T-cell (primary cell): ENCODE data around the gene PDIA3. TPM values are rescaled to one million over a fixed set of nuclear protein-coding genes. Genes with fewer than 3 reads are reported as not detected.
"Not testable (repeated sequence)": the region's sequence is repeated elsewhere in the genome, so short reads cannot be mapped to it uniquely, and the experiment has no call there.

Source experiments
- ATAC-seq, 4 experiments: fragments of 200-7000 bp in 3 of 4; fragments of 150-1000 bp in 1 of 4; cut with Tn5 transposase; replicated peaks in 1 of 4; 1 replicate in 3 of 4; 2 replicates in 1 of 4; pipeline ENCODE4 v1.10.0; 2021; ENCODE audit warnings: moderate library complexity in 3 of 4, mild to moderate bottlenecking in 2 of 4, moderate number of reproducible peaks in 1 of 4
- CTCF ChIA-PET, 2 donors: fragments of 300-600 bp; sonication (Branson Sonifier 250); formaldehyde crosslinking; loops; one replicate each; lab custom pipeline; 2022; ENCODE audit warnings: antibody characterized with exemption in 2 of 2; lab: Charles Lee
- POLR2A ChIA-PET, 2 donors: fragments of 300-600 bp; sonication (Branson Sonifier 250); formaldehyde crosslinking; loops; one replicate each; lab custom pipeline; 2022; ENCODE audit warnings: antibody characterized with exemption in 2 of 2; lab: Charles Lee
- DNase-seq, 35 experiments: peaks; one replicate each; pipeline versions ENCODE4 v3.0.0 to v3.0.0-alpha.2; 2013 to 2023
- H3K27ac ChIP-seq: one replicate; pipeline ENCODE4 v1.5.1; 2013; ENCODE audit warnings: low read length
- H3K27me3 ChIP-seq, 2 experiments: replicated peaks in 1 of 2; 1 replicate in 1 of 2; 2 replicates in 1 of 2; pipeline versions ENCODE4 v1.6.1 to v1.7.0; 2013; ENCODE audit warnings: low read length in 1 of 2, mixed read lengths in 1 of 2; ENCODE audit not compliant: control insufficient read depth in 2 of 2, insufficient read depth in 2 of 2; ENCODE audit errors: extremely low read depth in 1 of 2
- H3K36me3 ChIP-seq, 2 donors: 1 replicate in 1 of 2; 2 replicates in 1 of 2; pipeline versions ENCODE4 v1.6.1 to v1.7.0; 2013; ENCODE audit warnings: low read length in 1 of 2; ENCODE audit not compliant: control insufficient read depth in 2 of 2, insufficient read depth in 1 of 2; ENCODE audit errors: extremely low read depth in 1 of 2
- H3K4me1 ChIP-seq, 2 experiments: 1 replicate in 1 of 2; 2 replicates in 1 of 2; pipeline versions ENCODE4 v1.6.1 to v1.7.0; 2013; ENCODE audit warnings: low read length in 2 of 2, mixed read lengths in 1 of 2; ENCODE audit not compliant: insufficient read depth in 2 of 2, control insufficient read depth in 1 of 2; ENCODE audit errors: extremely low read depth in 1 of 2
- H3K4me3 ChIP-seq, 2 donors: 1 replicate in 1 of 2; 2 replicates in 1 of 2; pipeline versions ENCODE4 v1.5.1 to v1.7.0; 2013; ENCODE audit warnings: mild to moderate bottlenecking in 2 of 2, low read length in 1 of 2, moderate library complexity in 1 of 2; ENCODE audit not compliant: control insufficient read depth in 1 of 2; ENCODE audit errors: extremely low read depth in 1 of 2
- H3K9me3 ChIP-seq: 2 replicates; pipeline ENCODE4 v1.7.0; 2013
- H3K27ac Mint-ChIP-seq, 2 donors: one replicate each; pipeline ENCODE4 v1.8.0; 2020 to 2021; ENCODE audit warnings: mild to moderate bottlenecking in 2 of 2, mixed read lengths in 2 of 2
- H3K27me3 Mint-ChIP-seq, 2 donors: one replicate each; pipeline ENCODE4 v1.8.0; 2021 to 2022; ENCODE audit warnings: mixed read lengths in 2 of 2
- H3K36me3 Mint-ChIP-seq: one replicate; pipeline ENCODE4 v1.8.0; 2021; ENCODE audit warnings: mixed read lengths
- H3K4me1 Mint-ChIP-seq, 3 donors: one replicate each; pipeline ENCODE4 v1.8.0; 2020 to 2022; ENCODE audit warnings: mixed read lengths in 3 of 3, mild to moderate bottlenecking in 1 of 3
- H3K4me3 Mint-ChIP-seq, 3 donors: one replicate each; pipeline ENCODE4 v1.8.0; 2020 to 2022; ENCODE audit warnings: mild to moderate bottlenecking in 3 of 3, mixed read lengths in 3 of 3, moderate library complexity in 3 of 3
- H3K9me3 Mint-ChIP-seq, 3 donors: one replicate each; pipeline ENCODE4 v1.8.0; 2020 to 2022; ENCODE audit warnings: mixed read lengths in 3 of 3
- WGBS: methylation state at CpG from one replicate; pipeline ENCODE4 v1.1.5; 2013; ENCODE audit warnings: missing lambda C conversion rate; ENCODE audit not compliant: insufficient coverage; 5-methylcytosine and 5-hydroxymethylcytosine counted together
- total RNA-seq, 35 experiments: library from RNA in 6 of 35; stranded (reverse) in 6 of 35; fragments of 120-200 nt in 1 of 35; gene quantifications; one replicate each; pipeline versions ENCODE4 v1.2.1 to v1.2.4 and lab custom pipeline; 2013 to 2026

Gene PDIA3
- total RNA-seq, 5 donors from 2014 or later (not counting 1 experiment from before 2014, with no cell fraction given), result 151 to 231 (median 190) TPM

GRCh38 chr15:43728053-43728725 is 18.0 kb upstream of the PDIA3 start:
- POLR2A ChIA-PET, result interaction anchor here in 1 of 2 donors (0.6 kb wide), 1 partner anchor 47 kb away, joined by 3 read pairs; no protein-coding TSS in a partner anchor
- H3K27me3 Mint-ChIP-seq, DNase-seq, ATAC-seq, H3K9me3 Mint-ChIP-seq, H3K36me3 Mint-ChIP-seq, H3K4me1 ChIP-seq, H3K27ac Mint-ChIP-seq, H3K9me3 ChIP-seq, H3K36me3 ChIP-seq, H3K4me3 ChIP-seq, H3K4me1 Mint-ChIP-seq, H3K4me3 Mint-ChIP-seq, CTCF ChIA-PET, H3K27ac ChIP-seq, H3K27me3 ChIP-seq: not testable (repeated sequence)
- no CpG with 5 or more reads among the region's 1 CpG for WGBS

- Histone ChIP-seq H3K27me3 (peaks cover 0 to 3% of the 10 kb centered on the region in 2 experiments), H3K4me1 (no peaks in the 10 kb centered on the region), H3K36me3 (no peaks in the 10 kb centered on the region), H3K9me3 (no peaks in the 10 kb centered on the region), H3K4me3 (no peak overlapping the region), H3K27ac (no peak overlapping the region)
- Mint-ChIP-seq H3K9me3 (no peaks in the 10 kb centered on the region), H3K4me3 (no peak overlapping the region), H3K27me3 (peaks cover 5 to 6% of the 10 kb centered on the region in 2 donors), H3K4me1 (no peaks in the 10 kb centered on the region), H3K36me3 (no peaks in the 10 kb centered on the region), H3K27ac (no peak overlapping the region)
- ATAC-seq (no peak), DNase-seq (no peak)
- POLR2A ChIA-PET, result no interaction called here
- 88% methylated on average over 3 of the region's 6 CpGs for WGBS
- CTCF ChIA-PET, result no interaction called here
Observed at GRCh38 chr15:43735416-43735815, 10.8 kb upstream of the PDIA3 start.

- DNase-seq, result peak in 3 of 35 experiments; percentile 11 to 41 (median 15)
- H3K4me1 ChIP-seq, result peaks cover 15 to 43% of the 10 kb centered on the region in 2 experiments
- H3K27ac Mint-ChIP-seq, result peak overlapping the region; percentile 97
- not testable (repeated sequence) for H3K36me3 Mint-ChIP-seq, H3K36me3 ChIP-seq, H3K9me3 ChIP-seq, H3K9me3 Mint-ChIP-seq, H3K27me3 ChIP-seq, H3K27me3 Mint-ChIP-seq
- H3K4me1 Mint-ChIP-seq, result peaks cover 45 to 56% (median 49%) of the 10 kb centered on the region in 3 donors
- POLR2A ChIA-PET, result interaction anchor here (0.6 to 1.3 kb wide), 2 partner anchors 75 to 78 kb away, joined by 4 to 7 read pairs; partner anchors contain the start of gene MFAP1 (in 1 of the 2)
- H3K4me3 Mint-ChIP-seq, result peak overlapping the region; percentile 91 to 99 (median 96)
- peak overlapping the region; percentile 71 to 85 for H3K4me3 ChIP-seq
- H3K27ac ChIP-seq, result peak overlapping the region; percentile 92
- CTCF ChIA-PET, result interaction anchor here in 1 of 2 donors (1.0 kb wide), 1 partner anchor 30 kb away, joined by 4 read pairs; the partner anchor contains the start of gene ELL3
- ATAC-seq, result peak; percentile 27 to 57 (median 50)
- WGBS, result 0% methylated on average over 2 of the region's 12 CpGs
Observed at GRCh38 chr15:43746903-43747309, 668 bp downstream of the PDIA3 start.

GRCh38 chr15:43748376-43748775 is 2.1 kb downstream of the PDIA3 start:
- H3K4me3 Mint-ChIP-seq, result peak overlapping the region; percentile 91 to 99 (median 96)

GRCh38 chr15:43749690-43750345 is 3.6 kb downstream of the PDIA3 start:
- H3K4me1 Mint-ChIP-seq, result peaks cover 63 to 74% (median 66%) of the 10 kb centered on the region in 3 donors

More at GRCh38 chr15:43748376-43748775, 2.1 kb downstream of the PDIA3 start:
- peaks cover 59 to 70% (median 60%) of the 10 kb centered on the region in 3 donors for H3K4me1 Mint-ChIP-seq
- H3K36me3 ChIP-seq, result peaks cover 0 to 16% of the 10 kb centered on the region in 2 donors
- POLR2A ChIA-PET, result no interaction called here
- DNase-seq, result peak in 5 of 35 experiments; percentile 4 to 61 (median 17)
- no peaks in the 10 kb centered on the region for H3K9me3 ChIP-seq
- peak overlapping the region; percentile 91 to 97 for H3K27ac Mint-ChIP-seq
- no peak overlapping the region for H3K4me3 ChIP-seq
- no peaks in the 10 kb centered on the region for H3K27me3 ChIP-seq
- no CpG with 5 or more reads among the region's 3 CpGs for WGBS
- H3K36me3 Mint-ChIP-seq, result peaks cover 8% of the 10 kb centered on the region
- H3K27me3 Mint-ChIP-seq, result no peaks in the 10 kb centered on the region
- CTCF ChIA-PET, result interaction anchor here in 1 of 2 donors (1.8 kb wide), 1 partner anchor 28 kb away, joined by 11 read pairs; the partner anchor contains the start of gene ELL3
- H3K4me1 ChIP-seq, result peaks cover 21 to 48% of the 10 kb centered on the region in 2 experiments
- H3K9me3 Mint-ChIP-seq, result no peaks in the 10 kb centered on the region
- ATAC-seq, result peak in 1 of 4 experiments; percentile 29
- peak overlapping the region; percentile 11 for H3K27ac ChIP-seq

GRCh38 chr15:43751885-43752284 is 5.6 kb downstream of the PDIA3 start:
- WGBS, result 100% methylated on average over 3 of the region's 6 CpGs
- Mint-ChIP-seq H3K27ac (peak overlapping the region; percentile 36 to 50), H3K4me1 (peaks cover 58 to 72% (median 66%) of the 10 kb centered on the region in 3 donors), H3K36me3 (peaks cover 15% of the 10 kb centered on the region), H3K9me3 (no peaks in the 10 kb centered on the region), H3K4me3 (peak overlapping the region; percentile 1 to 91 (median 45)), H3K27me3 (no peaks in the 10 kb centered on the region)
- Histone ChIP-seq H3K27ac (no peak overlapping the region), H3K27me3 (no peaks in the 10 kb centered on the region), H3K36me3 (peaks cover 2 to 49% of the 10 kb centered on the region in 2 donors), H3K4me3 (no peak overlapping the region), H3K9me3 (no peaks in the 10 kb centered on the region), H3K4me1 (peaks cover 21 to 47% of the 10 kb centered on the region in 2 experiments)
- DNase-seq (no peak), ATAC-seq (no peak)
- ChIA-PET CTCF (no interaction called here), POLR2A (interaction anchor here in 1 of 2 donors (0.8 kb wide), 1 partner anchor 43 kb away, joined by 3 read pairs; no protein-coding TSS in a partner anchor)

More at GRCh38 chr15:43749690-43750345, 3.6 kb downstream of the PDIA3 start:
- Mint-ChIP-seq H3K4me3 (peak overlapping the region; percentile 74 to 96 (median 91)), H3K27ac (peak overlapping the region; percentile 85 to 91), H3K36me3 (peaks cover 8% of the 10 kb centered on the region), H3K9me3 (no peaks in the 10 kb centered on the region), H3K27me3 (no peaks in the 10 kb centered on the region)
- peak; percentile 11 to 61 (median 26) for ATAC-seq
- no peaks in the 10 kb centered on the region for H3K9me3 ChIP-seq
- POLR2A ChIA-PET, result interaction anchor here (0.5 to 1.3 kb wide), 6 partner anchors 10 to 1862 kb away, joined by 3 to 16 read pairs (median 6); partner anchors contain the start of gene MFAP1 (in 1 of the 2)
- peak overlapping the region; percentile 80 for H3K27ac ChIP-seq
- CTCF ChIA-PET, result interaction anchor here in 1 of 2 donors (0.7 to 1.8 kb wide), 5 partner anchors 21 to 52 kb away, joined by 4 to 11 read pairs (median 8); partner anchors contain the start of genes ELL3 and SERF2
- peaks cover 21 to 55% of the 10 kb centered on the region in 2 experiments for H3K4me1 ChIP-seq
- peaks cover 0 to 29% of the 10 kb centered on the region in 2 donors for H3K36me3 ChIP-seq
- H3K27me3 ChIP-seq, result no peaks in the 10 kb centered on the region
- 0% methylated on average over 3 of the region's 12 CpGs for WGBS
- peak overlapping the region; percentile 44 to 62 for H3K4me3 ChIP-seq
- DNase-seq, result peak in 29 of 35 experiments; percentile 4 to 84 (median 31)
